IPS-15b (cell line): ENCODE data around the gene MAP4K5.

Experiments used
- H3K27me3 ChIP-seq: one replicate; pipeline ENCODE4 v1.6.1; 2013; ENCODE audit warnings: low read length; ENCODE audit not compliant: control insufficient read depth, insufficient read depth
- H3K36me3 ChIP-seq: one replicate; pipeline ENCODE4 v1.6.1; 2013; ENCODE audit warnings: low read length; ENCODE audit not compliant: control insufficient read depth, insufficient read depth
- H3K4me1 ChIP-seq: one replicate; pipeline ENCODE4 v1.6.1; 2013; ENCODE audit warnings: mild to moderate bottlenecking, low read length; ENCODE audit not compliant: control insufficient read depth, insufficient read depth
- H3K4me3 ChIP-seq: one replicate; pipeline ENCODE4 v1.5.1; 2013; ENCODE audit warnings: low read depth, low read length
- H3K9ac ChIP-seq: one replicate; pipeline ENCODE4 v1.6.1; 2013; ENCODE audit warnings: low read depth, mild to moderate bottlenecking, low read length
- H3K9me3 ChIP-seq: one replicate; pipeline ENCODE4 v1.6.1; 2013; ENCODE audit warnings: mild to moderate bottlenecking, low read length; ENCODE audit not compliant: control insufficient read depth, insufficient read depth

MAP4K5 gene

GRCh38 chr14:50530794-50531365 lies 1.5 kb downstream of the MAP4K5 start:
- H3K9me3 ChIP-seq, result no peaks in the 10 kb centered on the region
- H3K36me3 ChIP-seq, result no peaks in the 10 kb centered on the region
- H3K9ac ChIP-seq, result peak overlapping the region; percentile 79
- peak overlapping the region; percentile 93 for H3K4me3 ChIP-seq
- H3K27me3 ChIP-seq, result no peaks in the 10 kb centered on the region
- peaks cover 12% of the 10 kb centered on the region for H3K4me1 ChIP-seq

GRCh38 chr14:50530358-50530757 lies 2.0 kb downstream of the MAP4K5 start:
- peaks cover 12% of the 10 kb centered on the region for H3K4me1 ChIP-seq
- no peaks in the 10 kb centered on the region for H3K9me3 ChIP-seq
- no peaks in the 10 kb centered on the region for H3K36me3 ChIP-seq
- peak overlapping the region; percentile 93 for H3K4me3 ChIP-seq
- H3K9ac ChIP-seq, result no peak overlapping the region
- no peaks in the 10 kb centered on the region for H3K27me3 ChIP-seq

GRCh38 chr14:50529288-50530179 lies 2.8 kb downstream of the MAP4K5 start:
- peaks cover 12% of the 10 kb centered on the region for H3K4me1 ChIP-seq
- no peaks in the 10 kb centered on the region for H3K36me3 ChIP-seq
- peak overlapping the region; percentile 2 for H3K4me3 ChIP-seq
- H3K9me3 ChIP-seq, result no peaks in the 10 kb centered on the region
- H3K27me3 ChIP-seq, result no peaks in the 10 kb centered on the region
- no peak overlapping the region for H3K9ac ChIP-seq

- H3K9me3 ChIP-seq, result no peaks in the 10 kb centered on the region
- no peak overlapping the region for H3K4me3 ChIP-seq
- H3K4me1 ChIP-seq, result peaks cover 12% of the 10 kb centered on the region
- no peak overlapping the region for H3K9ac ChIP-seq
- H3K27me3 ChIP-seq, result no peaks in the 10 kb centered on the region
- H3K36me3 ChIP-seq, result no peaks in the 10 kb centered on the region
Observed at GRCh38 chr14:50528000-50528399, 4.4 kb downstream of the MAP4K5 start.

- H3K9me3 ChIP-seq, result no peaks in the 10 kb centered on the region
- no peak overlapping the region for H3K9ac ChIP-seq
- H3K36me3 ChIP-seq, result no peaks in the 10 kb centered on the region
- H3K4me3 ChIP-seq, result no peak overlapping the region
- H3K27me3 ChIP-seq, result no peaks in the 10 kb centered on the region
- H3K4me1 ChIP-seq, result peaks cover 5% of the 10 kb centered on the region
Observed at GRCh38 chr14:50524731-50525515, 7.4 kb downstream of the MAP4K5 start.

GRCh38 chr14:50524060-50524459 lies 8.3 kb downstream of the MAP4K5 start:
- Histone ChIP-seq H3K27me3 (no peaks in the 10 kb centered on the region), H3K36me3 (no peaks in the 10 kb centered on the region), H3K9me3 (no peaks in the 10 kb centered on the region), H3K4me1 (peaks cover 3% of the 10 kb centered on the region), H3K9ac (no peak overlapping the region), H3K4me3 (no peak overlapping the region)

GRCh38 chr14:50523271-50524041 lies 8.9 kb downstream of the MAP4K5 start:
- Histone ChIP-seq H3K9me3 (no peaks in the 10 kb centered on the region), H3K4me1 (peaks cover 3% of the 10 kb centered on the region), H3K27me3 (no peaks in the 10 kb centered on the region), H3K36me3 (no peaks in the 10 kb centered on the region), H3K9ac (no peak overlapping the region), H3K4me3 (no peak overlapping the region)

- H3K27me3 ChIP-seq, result no peaks in the 10 kb centered on the region
- no peak overlapping the region for H3K9ac ChIP-seq
- H3K4me1 ChIP-seq, result peaks cover 3% of the 10 kb centered on the region
- H3K9me3 ChIP-seq, result no peaks in the 10 kb centered on the region
- H3K36me3 ChIP-seq, result no peaks in the 10 kb centered on the region
- H3K4me3 ChIP-seq, result no peak overlapping the region
Observed at GRCh38 chr14:50521912-50522341, 10.4 kb downstream of the MAP4K5 start.

GRCh38 chr14:50520947-50521815 lies 11.2 kb downstream of the MAP4K5 start:
- Histone ChIP-seq H3K9ac (no peak overlapping the region), H3K4me3 (no peak overlapping the region)

GRCh38 chr14:50516091-50516490 lies 16.3 kb downstream of the MAP4K5 start:
- no peaks in the 10 kb centered on the region for H3K4me1 ChIP-seq
- H3K4me3 ChIP-seq, result no peak overlapping the region
- H3K9me3 ChIP-seq, result no peaks in the 10 kb centered on the region
- H3K36me3 ChIP-seq, result no peaks in the 10 kb centered on the region
- H3K9ac ChIP-seq, result no peak overlapping the region
- no peaks in the 10 kb centered on the region for H3K27me3 ChIP-seq

More at GRCh38 chr14:50520947-50521815, 11.2 kb downstream of the MAP4K5 start:
- H3K9me3 ChIP-seq, result no peaks in the 10 kb centered on the region
- peaks cover 3% of the 10 kb centered on the region for H3K4me1 ChIP-seq
- no peaks in the 10 kb centered on the region for H3K27me3 ChIP-seq
- no peaks in the 10 kb centered on the region for H3K36me3 ChIP-seq
